T follicular helper cell (primary cell): ENCODE results near the gene FGF16.
"Not testable (repeated sequence)": the region's sequence is repeated elsewhere in the genome, so short reads cannot be mapped to it uniquely, and the experiment has no call there.

Source experiments
- DNase-seq: peaks from one replicate; pipeline ENCODE4 v3.0.0-alpha.2; 2020; ENCODE audit warnings: low read depth
- total RNA-seq, 2 experiments: gene quantifications; one replicate each; lab custom pipeline; 2026; lab: John Stamatoyannopoulos, UW

FGF16 gene
- 0 reads per million in 2 experiments for total RNA-seq

GRCh38 chrX:77446908-77447652 is at the start of gene FGF16:
Gene FGF16 (plus strand): TSS chrX:77447389. CDS start chrX:77447675, 286 bp downstream.
- no peak for DNase-seq

DNA sequence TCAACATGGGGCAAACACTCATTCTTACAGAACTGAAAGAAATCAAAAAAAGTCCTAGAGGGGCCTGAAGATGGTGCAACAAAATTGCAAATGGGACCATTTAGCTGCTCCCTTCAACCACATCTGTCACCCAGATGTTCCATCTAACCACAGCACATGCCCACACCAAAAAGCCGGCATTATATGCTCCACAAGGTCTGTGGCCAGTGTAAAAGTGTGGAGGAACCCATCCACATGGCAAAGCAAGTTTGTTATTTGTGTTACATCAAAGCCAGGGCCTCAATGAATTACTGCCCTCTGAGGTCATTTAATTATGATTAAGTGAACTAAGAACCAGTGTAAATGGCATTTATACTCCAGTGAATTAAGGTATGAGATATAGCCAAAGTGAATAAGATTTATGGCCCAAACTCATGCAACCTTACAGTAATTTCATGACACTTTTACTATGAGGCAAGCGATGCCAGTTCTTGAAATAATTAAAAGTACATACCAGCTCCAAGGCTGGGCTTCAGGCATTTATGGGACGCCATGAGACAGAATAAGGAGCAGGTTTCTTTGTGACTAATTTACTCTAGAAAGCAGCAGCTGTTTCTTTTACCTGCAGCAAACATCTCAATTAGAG is 48.7 kb upstream of the FGF16 start:
- no peak for DNase-seq

GRCh38 chrX:77404419-77404818 is 42.8 kb upstream of the FGF16 start:
- no peak for DNase-seq

- DNase-seq, result not testable (repeated sequence)
Measured at GRCh38 chrX:77407821-77408220, 39.4 kb upstream of the FGF16 start.

DNA sequence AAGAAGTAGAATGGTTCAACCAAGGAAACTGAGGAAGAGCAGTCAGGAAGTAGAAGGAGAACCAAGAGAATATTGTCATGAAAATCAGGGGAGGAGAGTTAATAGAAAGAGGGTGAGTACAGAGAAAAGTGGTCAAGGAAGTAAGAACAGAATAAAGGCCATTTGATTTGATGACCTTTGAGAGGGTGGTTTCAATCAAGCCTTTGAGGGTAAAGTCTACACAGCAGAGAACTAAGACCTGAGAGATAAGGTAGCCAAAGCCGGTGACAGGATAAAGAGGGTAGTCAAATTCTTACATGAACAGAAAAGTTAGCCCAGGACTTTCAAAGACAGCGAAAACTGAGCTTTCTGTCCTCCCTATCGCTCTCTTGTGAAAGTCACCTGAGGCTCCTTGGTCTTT is 34.6 kb upstream of the FGF16 start:
- no peak for DNase-seq

DNA sequence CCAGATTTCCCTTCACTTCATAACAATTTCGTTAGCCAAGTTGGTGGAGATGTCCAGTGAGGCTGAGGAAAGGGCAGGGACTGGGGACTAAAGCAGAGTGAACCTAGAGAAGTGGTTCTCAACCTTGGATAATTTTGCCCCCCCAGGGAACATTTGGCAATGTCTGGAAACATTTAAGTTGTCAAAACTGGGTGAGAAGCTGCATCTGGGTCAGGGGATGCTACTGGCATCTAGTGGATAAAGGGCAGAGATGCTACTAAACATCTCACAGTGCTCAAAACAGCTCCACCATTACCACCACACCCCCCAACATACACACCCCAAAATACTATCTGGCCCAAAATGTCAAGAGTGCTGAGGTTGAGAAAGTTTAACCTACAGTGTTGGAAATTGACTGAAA is 32.0 kb upstream of the FGF16 start:
- DNase-seq, result no peak

DNA sequence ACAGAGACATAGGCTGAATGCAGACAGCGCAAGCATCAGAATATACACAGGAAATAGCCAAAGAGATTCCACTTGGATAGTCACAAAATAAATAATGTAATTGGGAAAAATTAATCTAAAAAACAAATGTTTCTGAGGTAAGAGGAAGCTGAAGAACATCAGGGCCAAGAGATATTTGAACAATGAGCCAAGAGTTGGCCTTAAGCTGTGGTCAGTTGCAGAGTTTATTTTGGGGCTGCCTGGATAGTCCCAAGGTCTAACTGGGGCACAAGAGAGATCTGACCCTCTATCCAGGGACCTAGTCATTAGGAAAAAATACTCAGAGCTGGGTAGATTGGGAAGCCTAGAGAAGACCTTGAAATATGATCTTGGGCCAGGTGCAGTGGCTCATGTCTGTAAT is 31.3 kb upstream of the FGF16 start:
- no peak for DNase-seq

DNA sequence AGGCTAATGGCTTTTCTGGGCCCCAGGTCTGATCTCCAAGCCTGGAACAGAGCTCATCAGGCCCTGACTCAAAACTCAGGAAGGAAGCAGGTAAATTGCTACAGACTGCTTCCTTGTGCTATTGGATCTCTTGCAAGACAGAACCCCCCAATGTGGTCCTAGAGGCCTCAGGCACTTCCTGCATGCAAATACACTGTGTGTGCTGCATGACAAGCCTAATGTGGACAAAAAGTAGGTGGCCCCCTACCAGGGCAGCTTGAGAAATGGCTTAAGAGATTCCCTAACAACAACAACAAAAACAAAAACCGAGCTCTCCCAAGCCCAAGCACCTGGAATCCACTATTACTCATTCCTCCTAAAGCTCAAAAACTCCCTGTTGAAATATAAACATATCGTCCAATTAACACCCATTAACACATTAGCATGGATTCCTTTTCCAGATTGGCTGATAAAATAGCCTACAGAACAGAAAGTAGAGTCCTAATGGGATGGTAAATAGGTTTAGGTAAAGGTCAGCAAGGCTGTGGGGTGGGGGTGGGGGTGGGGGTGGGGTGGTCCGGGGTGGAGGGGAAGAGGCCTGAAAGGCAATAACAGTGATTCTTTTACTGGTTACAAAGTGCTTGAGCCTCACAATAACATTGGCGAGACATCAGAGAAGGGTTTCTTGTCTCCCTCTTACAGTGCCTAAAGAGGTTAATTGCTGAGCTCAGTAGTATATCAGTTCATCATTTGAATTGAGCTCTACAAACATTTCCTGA is 24.1 kb upstream of the FGF16 start:
- no peak for DNase-seq

DNA sequence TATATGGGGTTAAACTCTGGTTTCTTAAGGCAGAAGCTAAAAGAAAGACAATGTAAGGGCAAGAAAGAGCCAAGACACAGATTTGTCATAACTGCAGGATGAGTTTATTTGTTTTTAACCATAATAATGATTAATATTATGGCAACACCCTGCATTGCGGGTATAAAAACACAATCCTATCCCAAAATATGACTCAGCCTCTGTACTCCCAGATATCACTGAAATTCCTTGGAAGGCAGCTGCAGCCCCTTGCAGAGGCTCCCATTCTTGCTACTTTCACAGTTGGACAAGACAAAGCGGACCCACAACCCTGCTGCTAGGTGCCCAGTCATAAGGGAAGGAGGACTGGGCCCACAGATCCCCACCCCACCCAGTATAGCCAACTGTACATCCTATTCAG is 20.4 kb upstream of the FGF16 start:
- no peak for DNase-seq

DNA sequence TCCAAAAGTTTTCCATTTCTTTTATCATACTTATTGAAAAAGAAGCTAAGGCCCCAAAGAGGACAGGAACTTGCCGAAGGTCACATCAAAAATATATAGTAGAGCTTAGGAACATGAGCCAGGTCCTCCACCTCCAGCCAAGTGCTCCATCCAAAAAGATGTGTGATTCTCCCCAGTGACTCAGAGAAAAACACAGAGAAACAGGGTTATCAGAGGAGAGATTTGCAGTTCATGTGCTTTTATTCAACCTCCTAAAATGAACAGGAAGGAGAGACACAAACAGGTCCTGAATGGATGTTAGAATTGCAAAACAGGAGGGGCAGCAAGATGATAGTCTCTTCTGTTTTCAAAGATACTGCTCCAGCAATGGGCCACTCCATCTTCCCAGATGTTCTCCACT is 19.6 kb upstream of the FGF16 start:
- DNase-seq, result no peak

- DNase-seq, result no peak
Measured at GRCh38 chrX:77428551-77428950, 18.6 kb upstream of the FGF16 start.

DNA sequence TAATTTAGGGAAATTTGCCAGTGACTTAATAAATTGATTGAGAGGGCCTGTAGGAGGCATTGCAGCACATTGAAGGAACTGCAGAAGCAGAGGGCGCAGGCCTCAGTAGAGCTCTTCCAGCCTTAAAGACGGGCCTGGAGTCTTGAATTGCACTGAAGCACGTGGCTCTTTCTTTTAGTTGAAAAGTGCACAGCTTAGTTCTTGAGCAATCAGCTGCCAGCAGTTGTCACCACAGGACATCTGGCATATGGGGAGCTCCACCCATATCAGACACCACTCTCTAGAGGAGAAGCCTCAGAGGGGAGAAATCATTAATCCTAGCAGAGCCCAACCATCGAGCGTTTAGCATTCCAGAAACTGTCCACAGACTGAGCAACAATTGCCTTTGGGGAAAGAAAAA is 16.0 kb upstream of the FGF16 start:
- DNase-seq, result no peak

GRCh38 chrX:77433001-77433400 is 14.2 kb upstream of the FGF16 start:
- DNase-seq, result no peak

- DNase-seq, result no peak
Measured at GRCh38 chrX:77434962-77435361, 12.2 kb upstream of the FGF16 start.

- DNase-seq, result no peak
Measured at GRCh38 chrX:77436271-77436670, 10.9 kb upstream of the FGF16 start.

DNA sequence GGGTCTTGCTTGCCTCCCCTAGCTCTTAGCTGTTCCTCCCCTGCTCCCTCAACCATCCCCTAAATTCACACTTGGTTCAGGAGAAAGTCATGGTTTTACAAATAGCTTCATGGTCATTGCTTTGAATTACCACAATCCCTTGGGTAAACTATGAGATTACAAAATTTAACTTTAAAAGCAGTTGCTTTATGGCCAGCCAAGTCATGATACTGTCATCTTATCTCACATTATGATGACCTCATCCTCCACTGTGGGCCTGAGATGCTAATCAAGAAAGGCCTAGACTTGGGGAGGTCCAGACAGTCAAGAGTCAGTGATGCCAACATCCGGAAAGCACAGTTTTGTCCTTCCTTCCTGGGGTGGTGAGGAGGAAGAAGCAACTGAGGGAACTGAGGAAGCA is 10.5 kb upstream of the FGF16 start:
- DNase-seq, result no peak

DNA sequence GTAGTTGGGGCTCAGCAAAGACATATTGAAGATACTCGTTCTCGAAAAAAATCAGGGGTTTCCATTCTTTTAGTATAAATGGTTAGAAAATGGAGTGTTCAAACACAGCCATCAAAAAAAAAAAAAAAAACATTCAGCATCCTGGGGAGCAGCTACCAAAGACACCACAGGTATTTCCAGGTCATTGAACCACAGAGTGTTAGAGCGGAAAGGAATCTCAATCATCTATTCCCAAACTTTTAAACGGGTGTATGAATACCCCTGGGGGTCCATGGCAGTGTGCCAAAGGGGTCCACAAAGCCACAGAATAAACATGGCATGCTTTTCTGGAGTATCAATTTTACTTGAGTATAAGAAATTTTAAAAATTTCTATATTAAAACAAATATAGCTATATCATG is 6.9 kb upstream of the FGF16 start:
- DNase-seq, result no peak

DNA sequence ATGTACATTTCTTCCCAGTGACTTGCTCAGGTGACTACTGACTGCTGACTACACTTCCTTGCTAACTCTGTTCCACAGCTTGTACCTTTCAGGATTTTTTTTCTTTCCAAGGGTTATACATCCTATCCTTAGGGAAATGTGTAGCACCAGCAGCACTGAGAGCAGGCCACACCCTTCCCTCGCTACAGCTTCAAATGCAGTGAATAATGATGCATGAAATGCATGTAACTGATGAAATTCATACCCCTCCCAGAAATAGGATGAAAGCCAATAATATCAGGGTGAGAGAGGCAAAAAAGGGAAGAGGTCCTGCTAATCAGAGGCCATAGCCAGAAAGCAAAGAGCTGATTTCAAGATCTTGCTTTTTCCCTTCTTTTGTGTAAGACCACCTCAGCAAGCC is 6.2 kb upstream of the FGF16 start:
- no peak for DNase-seq

DNA sequence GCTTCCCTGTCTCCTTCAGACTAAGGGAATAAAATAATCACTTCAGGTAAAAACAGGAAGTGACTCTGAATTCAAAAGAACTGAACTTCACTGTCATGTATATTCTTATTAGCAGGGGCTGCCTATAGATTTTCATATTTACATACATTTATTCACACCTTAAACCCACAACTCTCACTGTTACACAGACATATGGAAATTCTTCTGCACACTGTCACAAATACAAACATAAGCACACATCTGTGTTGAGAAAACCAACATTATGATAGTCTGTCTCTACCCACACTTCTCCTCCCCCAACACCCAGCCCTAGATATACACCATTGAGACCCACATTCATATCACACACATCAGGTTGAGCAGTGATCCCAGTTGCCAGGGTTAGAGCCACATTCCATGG is 5.7 kb upstream of the FGF16 start:
- DNase-seq, result no peak

DNA sequence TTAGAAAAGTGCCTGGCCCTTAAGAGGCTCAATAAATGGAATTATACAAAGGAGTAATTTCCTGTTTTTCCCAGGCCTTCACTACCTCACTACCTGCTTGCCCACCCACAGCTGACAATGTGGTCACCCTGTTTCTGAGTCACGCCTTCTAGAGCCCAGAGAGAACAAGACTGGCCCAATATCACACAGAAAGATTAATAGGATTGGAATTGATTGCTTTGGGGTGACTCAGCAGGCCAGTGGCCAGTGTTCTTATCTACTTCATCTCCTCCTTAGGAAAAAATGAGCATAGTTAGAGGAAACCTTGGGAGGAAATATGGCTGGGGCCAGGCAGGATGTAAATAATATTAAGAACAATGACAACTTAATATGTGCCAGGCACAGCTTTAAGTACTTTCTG is 4.5 kb upstream of the FGF16 start:
- DNase-seq, result no peak

DNA sequence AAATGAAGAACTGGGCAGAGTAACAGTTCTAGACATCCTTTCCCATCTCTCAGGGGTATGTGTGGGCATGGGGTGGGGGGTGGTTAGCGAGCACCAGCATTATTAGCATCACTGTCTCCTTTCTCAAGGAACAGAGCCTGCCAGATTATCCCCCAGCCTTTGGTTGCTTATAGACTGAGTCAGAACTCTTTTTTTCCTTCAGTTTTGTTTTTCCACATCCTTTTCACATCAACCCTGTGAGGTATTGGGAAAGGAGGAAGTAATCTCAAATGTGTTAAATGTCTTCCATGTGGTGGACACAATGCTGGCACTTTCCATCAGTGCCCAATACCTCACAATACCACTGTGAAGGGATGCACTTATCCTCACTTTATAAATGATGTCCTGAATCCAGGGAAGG is 3.1 kb upstream of the FGF16 start:
- DNase-seq, result no peak

DNA sequence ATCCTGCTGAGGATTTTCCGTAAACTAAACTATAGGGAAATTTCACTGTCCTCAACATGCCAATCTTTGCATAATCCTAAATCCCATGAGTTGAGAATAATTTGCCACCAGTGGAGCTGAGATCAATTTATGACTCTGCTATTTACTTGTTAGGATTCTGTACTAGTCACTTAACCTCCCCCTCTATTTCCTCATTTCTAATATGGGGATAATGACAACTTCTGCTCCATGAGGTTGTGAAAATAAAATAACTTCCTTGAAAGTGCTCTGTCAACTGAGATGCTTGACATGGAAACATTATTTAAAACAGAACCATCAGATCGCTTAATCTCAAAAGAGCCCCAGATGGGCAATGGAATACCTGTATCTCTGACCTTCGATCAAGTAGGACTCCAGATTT is 2.6 kb upstream of the FGF16 start:
- DNase-seq, result no peak

DNA sequence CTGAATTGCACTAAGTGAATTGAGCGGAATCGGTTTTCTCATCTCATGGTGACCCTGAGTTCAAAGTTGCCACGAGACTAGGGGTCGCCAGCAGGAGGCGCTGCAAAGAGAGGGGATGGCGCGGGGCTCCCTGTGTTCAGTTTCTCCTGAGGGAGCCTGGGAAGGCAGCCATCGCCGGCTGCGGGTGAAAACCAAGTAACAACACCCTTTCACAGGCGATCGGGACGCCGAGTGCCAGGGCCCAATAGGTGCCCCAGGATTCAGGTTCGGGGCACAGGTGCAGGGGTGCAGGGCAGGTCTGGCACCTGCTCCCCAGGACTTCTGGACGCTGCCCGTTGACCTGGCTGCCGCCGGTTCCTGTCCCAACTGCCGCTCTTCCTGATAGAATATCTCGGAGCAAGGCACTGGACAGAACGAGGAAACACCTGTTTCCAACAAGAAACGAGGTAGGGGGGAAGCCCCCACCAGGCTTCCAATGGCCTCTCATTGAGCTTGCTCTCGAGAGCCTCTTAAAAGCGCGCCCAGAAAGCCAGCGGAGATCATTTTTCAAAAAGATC is 1.1 kb upstream of the FGF16 start:
- DNase-seq, result no peak
